ENCODE measurements around the gene CCER1. TPM values are rescaled to one million over a fixed set of nuclear protein-coding genes. Genes with fewer than 3 reads are reported as not detected.

CCER1 gene
- total RNA-seq, 1 experiment from 2014 or later, result not detected

GRCh38 chr12:90999966-91000365, 45.0 kb upstream of the CCER1 start:
- CTCF ChIA-PET, result no interaction called here
- TF ChIP-seq CTCF (IDR thresholded peaks at IDR 0.05; ENCODE audit: insufficient read depth in 1 of 2, low read depth in 1 of 2, low read length in 1 of 2, severe bottlenecking in 1 of 2, unreplicated experiment in 1 of 2), result no peak

GRCh38 chr12:90999527-90999926, 44.6 kb upstream of the CCER1 start:
- no peaks in the 10 kb centered on the region for H3K36me3 Mint-ChIP-seq (ENCODE audit: insufficient read depth, unreplicated experiment)
- intact Hi-C loops (cut with micrococcal nuclease; ENCODE audit: unreplicated experiment), result no loop called here
- ChIA-PET CTCF (no interaction called here), POLR2A (no interaction called here)
- no peaks in the 10 kb centered on the region for H3K9me3 Mint-ChIP-seq (ENCODE audit: unreplicated experiment)
- BruUV-seq (replicated peaks), result no TSS peak
- peaks cover 5% of the 10 kb centered on the region for H3K4me1 Mint-ChIP-seq (ENCODE audit: low read depth, unreplicated experiment)
- no peak overlapping the region for H3K4me3 Mint-ChIP-seq (ENCODE audit: unreplicated experiment)
- no peaks in the 10 kb centered on the region for H3K27me3 ChIP-seq (replicated peaks; ENCODE audit: control insufficient read depth, insufficient read depth, low read length)
- H3K9me3 ChIP-seq, result no peaks in the 10 kb centered on the region
- no peak overlapping the region for H3K27ac Mint-ChIP-seq (ENCODE audit: unreplicated experiment)
- no peaks in the 10 kb centered on the region for H3K36me3 ChIP-seq (ENCODE audit: control insufficient read depth, insufficient read depth, low read length)
- DNase-seq, result no peak
- H3K4me1 ChIP-seq, result no peaks in the 10 kb centered on the region
- TF ChIP-seq CTCF (IDR thresholded peaks at IDR 0.05; ENCODE audit: insufficient read depth in 1 of 2, low read depth in 1 of 2, low read length in 1 of 2, severe bottlenecking in 1 of 2, unreplicated experiment in 1 of 2), result no peak
- no peak overlapping the region for H3K4me3 ChIP-seq (ENCODE audit: low read depth, low read length)
- H3K27me3 Mint-ChIP-seq (ENCODE audit: insufficient read depth, unreplicated experiment), result peaks cover 3% of the 10 kb centered on the region

More at GRCh38 chr12:90999966-91000365, 45.0 kb upstream of the CCER1 start:
- BruUV-seq (replicated peaks), result no TSS peak
- Histone ChIP-seq H3K36me3 (ENCODE audit: control insufficient read depth, insufficient read depth, low read length) (no peaks in the 10 kb centered on the region), H3K4me1 (no peaks in the 10 kb centered on the region), H3K27me3 (replicated peaks; ENCODE audit: control insufficient read depth, insufficient read depth, low read length) (no peaks in the 10 kb centered on the region), H3K4me3 (ENCODE audit: low read depth, low read length) (no peak overlapping the region), H3K9me3 (no peaks in the 10 kb centered on the region)
- H3K36me3 Mint-ChIP-seq (ENCODE audit: insufficient read depth, unreplicated experiment), result no peaks in the 10 kb centered on the region
- no peak for DNase-seq
- no peak overlapping the region for H3K4me3 Mint-ChIP-seq (ENCODE audit: unreplicated experiment)
- H3K27ac Mint-ChIP-seq (ENCODE audit: unreplicated experiment), result no peak overlapping the region
- intact Hi-C loops (cut with micrococcal nuclease; ENCODE audit: unreplicated experiment), result no loop called here
- POLR2A ChIA-PET, result no interaction called here
- no peaks in the 10 kb centered on the region for H3K9me3 Mint-ChIP-seq (ENCODE audit: unreplicated experiment)
- H3K27me3 Mint-ChIP-seq (ENCODE audit: insufficient read depth, unreplicated experiment), result peaks cover 3% of the 10 kb centered on the region
- H3K4me1 Mint-ChIP-seq (ENCODE audit: low read depth, unreplicated experiment), result peaks cover 5% of the 10 kb centered on the region

GRCh38 chr12:90995010-90995409, 40.0 kb upstream of the CCER1 start:
- no peak overlapping the region for H3K4me3 ChIP-seq (ENCODE audit: low read depth, low read length)
- Mint-ChIP-seq H3K36me3 (ENCODE audit: insufficient read depth, unreplicated experiment) (no peaks in the 10 kb centered on the region), H3K9me3 (ENCODE audit: unreplicated experiment) (no peaks in the 10 kb centered on the region), H3K4me3 (ENCODE audit: unreplicated experiment) (no peak overlapping the region), H3K27me3 (ENCODE audit: insufficient read depth, unreplicated experiment) (no peaks in the 10 kb centered on the region), H3K4me1 (ENCODE audit: low read depth, unreplicated experiment) (no peaks in the 10 kb centered on the region), H3K27ac (ENCODE audit: unreplicated experiment) (no peak overlapping the region)
- no peaks in the 10 kb centered on the region for H3K27me3 ChIP-seq (replicated peaks; ENCODE audit: control insufficient read depth, insufficient read depth, low read length)
- ChIA-PET POLR2A (no interaction called here), CTCF (no interaction called here)
- H3K9me3 ChIP-seq, result no peaks in the 10 kb centered on the region
- H3K36me3 ChIP-seq (ENCODE audit: control insufficient read depth, insufficient read depth, low read length), result no peaks in the 10 kb centered on the region
- DNase-seq, result no peak
- intact Hi-C loops (cut with micrococcal nuclease; ENCODE audit: unreplicated experiment), result no loop called here
- TF ChIP-seq CTCF (IDR thresholded peaks at IDR 0.05; ENCODE audit: insufficient read depth in 1 of 2, low read depth in 1 of 2, low read length in 1 of 2, severe bottlenecking in 1 of 2, unreplicated experiment in 1 of 2), result no peak
- no TSS peak for BruUV-seq (replicated peaks)
- H3K4me1 ChIP-seq, result no peaks in the 10 kb centered on the region
